ENCODE measurements around the gene CEBPZ.

- TF ChIP-seq POLR2A (IDR thresholded peaks at IDR 0.05): no peak
- no peak for TF ChIP-seq CTCF (IDR thresholded peaks at IDR 0.05)
These were observed 27.7 kb downstream of the CEBPZ start for GRCh38 chr2:37203708-37204107.

All from upper lobe of left lung (tissue), 4 donors.